Natural killer cell (primary cell): Measurements from ENCODE around the gene PTPRB. TPM values are rescaled to one million over a fixed set of nuclear protein-coding genes. Genes with fewer than 3 reads are reported as not detected.

Experiments
- ATAC-seq, 3 donors: fragments of 150-1000 bp in 2 of 3; fragments of 200-7000 bp in 1 of 3; cut with Tn5 transposase; 1 replicate in 1 of 3; 2 replicates in 2 of 3; pipeline ENCODE4 v1.10.0; 2021; ENCODE audit warnings: mild to moderate bottlenecking in 2 of 3, moderate library complexity in 2 of 3
- DNase-seq, 2 donors: peaks; one replicate each; pipeline versions ENCODE4 v3.0.0 to v3.0.0-alpha.2; 2013 to 2021; ENCODE audit warnings: mixed read lengths in 1 of 2
- H3K27ac ChIP-seq: one replicate; pipeline ENCODE4 v1.5.1; 2013; ENCODE audit warnings: mild to moderate bottlenecking, low read length
- H3K27me3 ChIP-seq: one replicate; pipeline ENCODE4 v1.6.1; 2013; ENCODE audit warnings: low read length; ENCODE audit not compliant: control insufficient read depth, insufficient read depth
- H3K36me3 ChIP-seq: one replicate; pipeline ENCODE4 v1.6.1; 2013; ENCODE audit warnings: low read length; ENCODE audit not compliant: control insufficient read depth, insufficient read depth
- H3K4me1 ChIP-seq: one replicate; pipeline ENCODE4 v1.6.1; 2013; ENCODE audit warnings: low read length; ENCODE audit not compliant: control insufficient read depth, insufficient read depth
- H3K4me3 ChIP-seq: one replicate; pipeline ENCODE4 v1.5.1; 2013; ENCODE audit warnings: low read length
- H3K9me3 ChIP-seq: one replicate; pipeline ENCODE4 v1.6.1; 2013; ENCODE audit warnings: low read length; ENCODE audit not compliant: control insufficient read depth, insufficient read depth
- H3K27ac Mint-ChIP-seq, 2 donors: one replicate each; pipeline ENCODE4 v1.8.0; 2022; ENCODE audit warnings: mild to moderate bottlenecking in 2 of 2, mixed read lengths in 2 of 2, moderate library complexity in 1 of 2
- H3K27me3 Mint-ChIP-seq, 2 donors: one replicate each; pipeline ENCODE4 v1.8.0; 2022; ENCODE audit warnings: low read depth in 2 of 2, mixed read lengths in 2 of 2
- H3K36me3 Mint-ChIP-seq: one replicate; pipeline ENCODE4 v1.8.0; 2022; ENCODE audit warnings: mixed read lengths
- H3K4me1 Mint-ChIP-seq, 2 donors: one replicate each; pipeline ENCODE4 v1.8.0; 2022; ENCODE audit warnings: mixed read lengths in 2 of 2
- H3K4me3 Mint-ChIP-seq: one replicate; pipeline ENCODE4 v1.8.0; 2022; ENCODE audit warnings: mild to moderate bottlenecking, moderate library complexity, mixed read lengths
- H3K9me3 Mint-ChIP-seq, 2 donors: one replicate each; pipeline ENCODE4 v1.8.0; 2022; ENCODE audit warnings: mixed read lengths in 2 of 2
- WGBS: methylation state at CpG from one replicate; pipeline ENCODE4 v1.1.7; 2013; ENCODE audit warnings: missing lambda C conversion rate; ENCODE audit not compliant: insufficient coverage; 5-methylcytosine and 5-hydroxymethylcytosine counted together
- intact Hi-C: fragments of 100-400 bp; cut with micrococcal nuclease; formaldehyde crosslinking; loops from one replicate; pipeline ENCODE4 v1.14.2; 2022
- total RNA-seq, 4 donors: library from RNA; stranded (reverse); fragments of 120-200 nt in 1 of 4; gene quantifications; one replicate each; pipeline versions ENCODE4 v1.2.3 to v1.2.4, GENCODE V29; 2013 to 2022
- TF ChIP-seq, protein P1 (sequence below): fragments of 200-600 bp; IDR thresholded peaks from one replicate; pipeline ENCODE4 v1.8.0; 2022; ENCODE audit warnings: antibody characterized with exemption

Gene PTPRB
- total RNA-seq, 3 donors from 2014 or later (not counting 1 experiment from before 2014, with no cell fraction given), result 2.3 to 7.8 (median 5.5) TPM

DNA sequence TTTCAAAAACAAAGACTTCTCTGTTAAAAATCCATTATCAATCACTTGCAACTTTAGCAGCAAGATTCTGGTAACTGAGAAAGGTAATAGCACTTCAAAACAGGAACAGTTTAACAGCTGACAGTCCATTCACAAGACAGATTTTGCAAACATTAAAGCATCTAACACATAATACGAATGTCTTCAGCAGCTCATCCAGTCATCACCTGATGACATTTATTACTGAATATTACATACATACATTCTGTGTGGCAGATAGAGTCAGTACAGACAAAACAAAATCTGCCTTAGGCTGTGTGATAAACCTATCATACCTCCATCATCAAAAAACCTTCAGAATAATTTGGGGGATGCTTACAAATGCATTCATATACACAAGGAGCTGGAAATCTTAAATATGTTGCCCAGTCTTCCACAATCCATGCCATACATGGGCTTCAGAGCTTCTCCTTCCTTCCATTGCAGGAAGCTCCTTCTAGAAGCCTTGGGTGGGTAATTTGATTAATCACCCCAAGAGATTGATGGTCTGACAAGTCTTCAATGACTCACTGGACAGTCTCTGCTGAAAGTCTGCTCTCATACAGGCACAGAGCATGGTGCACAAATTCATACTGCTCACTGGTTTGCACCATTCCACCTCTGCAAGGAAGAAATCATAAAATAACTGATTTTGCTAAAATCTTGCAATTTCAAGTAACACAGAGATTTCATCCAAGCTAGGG, 1.6 kb upstream of the PTPRB start:
- TF ChIP-seq, protein P1, sequence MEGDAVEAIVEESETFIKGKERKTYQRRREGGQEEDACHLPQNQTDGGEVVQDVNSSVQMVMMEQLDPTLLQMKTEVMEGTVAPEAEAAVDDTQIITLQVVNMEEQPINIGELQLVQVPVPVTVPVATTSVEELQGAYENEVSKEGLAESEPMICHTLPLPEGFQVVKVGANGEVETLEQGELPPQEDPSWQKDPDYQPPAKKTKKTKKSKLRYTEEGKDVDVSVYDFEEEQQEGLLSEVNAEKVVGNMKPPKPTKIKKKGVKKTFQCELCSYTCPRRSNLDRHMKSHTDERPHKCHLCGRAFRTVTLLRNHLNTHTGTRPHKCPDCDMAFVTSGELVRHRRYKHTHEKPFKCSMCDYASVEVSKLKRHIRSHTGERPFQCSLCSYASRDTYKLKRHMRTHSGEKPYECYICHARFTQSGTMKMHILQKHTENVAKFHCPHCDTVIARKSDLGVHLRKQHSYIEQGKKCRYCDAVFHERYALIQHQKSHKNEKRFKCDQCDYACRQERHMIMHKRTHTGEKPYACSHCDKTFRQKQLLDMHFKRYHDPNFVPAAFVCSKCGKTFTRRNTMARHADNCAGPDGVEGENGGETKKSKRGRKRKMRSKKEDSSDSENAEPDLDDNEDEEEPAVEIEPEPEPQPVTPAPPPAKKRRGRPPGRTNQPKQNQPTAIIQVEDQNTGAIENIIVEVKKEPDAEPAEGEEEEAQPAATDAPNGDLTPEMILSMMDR, result no peak
- Mint-ChIP-seq H3K4me1 (peaks cover 20 to 23% of the 10 kb centered on the region in 2 donors), H3K9me3 (no peaks in the 10 kb centered on the region), H3K36me3 (no peaks in the 10 kb centered on the region), H3K4me3 (no peak overlapping the region), H3K27me3 (peaks cover 0 to 11% of the 10 kb centered on the region in 2 donors), H3K27ac (no peak overlapping the region)
- no peak for DNase-seq
- no peak for ATAC-seq
- no peaks in the 10 kb centered on the region for H3K36me3 ChIP-seq
- no peaks in the 10 kb centered on the region for H3K27me3 ChIP-seq
- H3K4me1 ChIP-seq, result peaks cover 3% of the 10 kb centered on the region
- H3K27ac ChIP-seq, result no peak overlapping the region
- intact Hi-C loops, result no loop called here
- H3K4me3 ChIP-seq, result no peak overlapping the region
- no peaks in the 10 kb centered on the region for H3K9me3 ChIP-seq
- 86% methylated on average over 1 of the region's 1 CpG for WGBS

DNA sequence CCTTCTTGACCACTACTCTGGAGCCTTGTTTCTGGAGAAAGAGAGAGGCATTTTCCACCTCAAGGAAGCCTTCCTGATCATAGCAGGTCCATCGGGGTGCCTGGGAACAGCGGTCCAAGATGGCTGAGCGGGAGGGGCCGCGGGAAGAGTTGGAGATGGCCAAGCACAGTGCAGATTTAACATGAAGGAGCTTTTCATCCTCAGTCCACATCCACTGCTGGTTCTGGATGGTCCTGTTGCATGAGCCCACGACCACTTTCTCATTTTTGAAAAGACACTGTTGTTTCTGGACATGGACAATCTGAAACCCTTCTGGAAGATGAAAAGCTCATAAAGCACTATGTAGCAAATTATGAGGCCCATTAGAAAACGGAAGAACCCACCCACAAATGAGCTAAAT, 1.5 kb downstream of the PTPRB start:
- Mint-ChIP-seq H3K36me3 (no peaks in the 10 kb centered on the region), H3K27ac (no peak overlapping the region), H3K27me3 (peaks cover 0 to 11% of the 10 kb centered on the region in 2 donors), H3K4me1 (peaks cover 10 to 15% of the 10 kb centered on the region in 2 donors), H3K9me3 (no peaks in the 10 kb centered on the region), H3K4me3 (no peak overlapping the region)
- intact Hi-C loops, result no loop called here
- ATAC-seq, result no peak
- H3K4me3 ChIP-seq, result no peak overlapping the region
- H3K36me3 ChIP-seq, result no peaks in the 10 kb centered on the region
- no peak overlapping the region for H3K27ac ChIP-seq
- H3K27me3 ChIP-seq, result no peaks in the 10 kb centered on the region
- no peaks in the 10 kb centered on the region for H3K9me3 ChIP-seq
- TF ChIP-seq, protein P1, result no peak
- 93% methylated on average over 7 of the region's 7 CpGs for WGBS
- no peak for DNase-seq
- no peaks in the 10 kb centered on the region for H3K4me1 ChIP-seq

DNA sequence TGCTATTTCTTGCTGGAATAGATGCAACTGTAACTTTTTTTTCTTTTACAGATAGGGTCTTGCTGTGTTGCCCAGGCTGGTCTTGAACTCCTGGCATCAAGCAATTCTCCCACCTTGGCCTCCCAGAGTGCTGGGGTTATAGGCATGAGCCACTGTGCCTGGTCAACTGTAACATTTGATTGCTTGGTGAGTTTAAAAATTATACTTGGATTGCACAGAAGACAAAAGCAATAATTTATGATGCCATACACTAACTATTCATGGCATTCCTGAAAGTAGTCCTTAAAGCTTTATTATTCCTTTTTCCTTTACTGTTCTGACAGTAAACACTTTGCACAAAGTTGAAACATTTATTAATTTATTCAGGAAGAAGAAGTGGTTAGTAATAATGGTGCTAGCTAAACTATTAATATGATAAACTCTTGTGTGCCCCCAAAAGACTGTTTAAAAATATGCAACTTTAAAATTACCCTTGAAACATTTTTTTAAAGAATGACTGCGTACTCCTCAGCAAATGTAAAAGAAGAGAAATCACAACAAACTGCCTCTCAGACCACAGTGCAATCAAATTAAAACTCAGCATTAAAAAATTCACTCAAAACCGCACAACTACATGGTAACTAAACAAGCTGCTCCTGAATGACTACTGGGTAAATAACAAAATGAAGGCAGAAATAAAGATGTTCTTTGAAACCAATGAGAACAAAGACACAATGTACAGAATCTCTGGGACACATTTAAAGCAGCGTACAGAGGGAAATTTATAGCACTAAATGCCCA, 8.3 kb downstream of the PTPRB start:
- no peak overlapping the region for H3K4me3 Mint-ChIP-seq
- Histone ChIP-seq H3K4me1 (no peaks in the 10 kb centered on the region), H3K27ac (no peak overlapping the region), H3K36me3 (no peaks in the 10 kb centered on the region), H3K27me3 (no peaks in the 10 kb centered on the region), H3K9me3 (no peaks in the 10 kb centered on the region), H3K4me3 (no peak overlapping the region)
- H3K36me3 Mint-ChIP-seq, result peaks cover 6% of the 10 kb centered on the region
- no peak overlapping the region for H3K27ac Mint-ChIP-seq
- ATAC-seq, result no peak
- peaks cover 0 to 1% of the 10 kb centered on the region in 2 donors for H3K27me3 Mint-ChIP-seq
- no peak for DNase-seq
- intact Hi-C loops, result no loop called here
- WGBS, result 98% methylated on average over 3 of the region's 3 CpGs
- H3K4me1 Mint-ChIP-seq, result peaks cover 5 to 6% of the 10 kb centered on the region in 2 donors
- H3K9me3 Mint-ChIP-seq, result no peaks in the 10 kb centered on the region
- TF ChIP-seq, protein P1, result no peak
